SH-SY5Y (cell line): ENCODE data around the gene BACH2.

ENCODE experiments used
- GATA2 ChIP-seq: IDR thresholded peaks from 2 replicates; pipeline ENCODE4 v1.6.1; 2011; ENCODE audit warnings: mild to moderate bottlenecking, low read depth, low read length
- GATA3 ChIP-seq: IDR thresholded peaks from 2 replicates; pipeline ENCODE4 v1.6.1; 2011; ENCODE audit warnings: low read depth, mild to moderate bottlenecking, low read length, moderate library complexity

GRCh38 chr6:89984926-89985750 lies 311.5 kb downstream of the BACH2 start:
- TF ChIP-seq GATA2, result peak; percentile 48
- no peak for TF ChIP-seq GATA3
